T-helper 2 cell (primary cell): ENCODE data around the gene GCA.

Experiments
- DNase-seq, 5 experiments: peaks; one replicate each; pipeline versions ENCODE4 v3.0.0 to v3.0.0-alpha.2; 2012 to 2022

The GCA gene

DNA sequence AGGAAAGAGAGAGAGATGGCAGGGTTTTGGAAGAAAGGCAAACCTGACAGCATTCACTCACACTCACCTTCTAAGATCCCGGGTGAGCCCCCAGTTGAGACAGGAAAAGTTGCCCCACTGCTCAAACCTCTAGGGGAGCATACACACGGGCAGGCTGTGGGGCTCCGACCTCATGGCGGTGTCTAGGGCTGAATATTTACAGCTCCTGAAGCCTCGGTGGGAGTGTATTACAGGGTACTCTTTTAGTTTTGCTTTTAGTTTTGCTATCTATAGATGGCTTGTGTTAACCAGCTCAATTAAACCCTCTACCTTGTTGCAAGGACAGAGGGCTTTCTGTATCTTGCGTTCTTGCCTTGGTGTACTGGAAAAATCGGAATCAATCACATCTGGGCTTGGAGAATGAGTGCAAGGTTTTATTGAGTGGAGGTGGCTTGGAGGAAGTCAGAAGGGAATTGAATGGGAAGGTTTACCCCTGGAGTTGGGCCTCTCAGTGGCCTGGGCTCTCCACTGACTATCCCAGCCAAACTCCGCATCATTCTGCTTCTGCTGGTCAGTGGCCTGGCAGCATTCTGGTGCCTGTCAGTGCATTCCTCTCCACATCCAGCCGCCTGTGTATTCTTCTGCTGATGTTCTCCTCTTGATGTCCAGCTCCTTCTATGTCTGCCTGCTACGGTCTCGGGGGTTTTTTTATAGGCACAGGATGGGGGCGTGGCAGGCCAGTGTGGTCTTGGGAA is 15.3 kb upstream of the GCA start:
- DNase-seq, result no peak

DNA sequence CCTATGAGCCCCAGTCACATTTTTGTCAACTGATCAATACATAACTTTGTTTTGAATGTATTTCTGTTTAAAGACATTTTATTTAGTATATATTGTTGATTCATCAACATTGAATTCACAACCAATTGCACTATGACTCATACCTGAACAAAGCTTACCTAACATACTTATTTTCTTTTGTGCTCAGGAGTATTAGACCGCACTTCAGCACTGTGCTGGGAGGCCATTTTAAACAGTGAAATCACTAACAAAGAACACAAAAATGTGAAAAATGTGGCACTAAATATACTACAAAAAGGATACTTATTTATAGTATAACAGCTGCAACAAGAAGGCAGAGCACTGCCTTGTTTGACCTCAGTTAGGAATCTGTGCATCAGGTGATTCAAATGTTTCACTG is 13.1 kb upstream of the GCA start:
- DNase-seq, result no peak

DNA sequence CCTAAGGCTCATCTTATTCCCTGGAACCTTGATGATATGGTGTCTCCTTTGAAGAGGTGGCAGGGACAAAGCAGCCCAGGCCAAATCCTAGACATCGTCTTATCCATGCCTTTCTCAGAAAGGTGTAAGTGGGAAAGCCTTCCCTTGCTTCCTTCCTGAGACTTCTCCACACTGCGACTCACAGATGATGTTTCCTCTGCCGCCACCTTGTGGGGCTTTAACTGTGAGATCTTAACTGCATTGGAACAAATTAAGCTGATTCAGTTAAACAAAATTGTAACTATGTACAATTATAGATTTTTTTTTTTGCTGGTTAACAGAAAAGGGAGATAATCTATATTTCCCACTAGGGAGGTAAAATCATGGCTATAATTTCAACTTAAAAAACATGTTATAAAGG is 10.0 kb upstream of the GCA start:
- peak in 1 of 5 experiments; percentile 16 for DNase-seq

DNA sequence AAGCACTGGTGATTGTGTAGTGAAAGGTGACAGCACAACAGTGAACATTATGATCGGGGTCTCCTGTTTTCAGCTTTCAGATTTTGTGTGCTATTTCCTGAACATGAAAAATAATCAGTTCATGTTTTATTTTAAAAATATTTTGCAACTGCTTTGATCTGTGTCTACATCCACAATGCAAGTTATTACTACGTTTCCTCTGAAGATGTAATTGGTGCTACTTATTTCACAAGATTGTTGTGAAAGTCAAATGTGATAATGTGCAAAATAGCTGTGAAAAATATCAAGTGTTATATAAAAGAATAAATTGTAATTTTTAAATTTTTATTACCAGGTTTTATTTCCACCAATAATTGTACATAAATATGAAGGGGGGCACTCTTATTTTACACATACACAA is 6.1 kb upstream of the GCA start:
- no peak for DNase-seq

DNA sequence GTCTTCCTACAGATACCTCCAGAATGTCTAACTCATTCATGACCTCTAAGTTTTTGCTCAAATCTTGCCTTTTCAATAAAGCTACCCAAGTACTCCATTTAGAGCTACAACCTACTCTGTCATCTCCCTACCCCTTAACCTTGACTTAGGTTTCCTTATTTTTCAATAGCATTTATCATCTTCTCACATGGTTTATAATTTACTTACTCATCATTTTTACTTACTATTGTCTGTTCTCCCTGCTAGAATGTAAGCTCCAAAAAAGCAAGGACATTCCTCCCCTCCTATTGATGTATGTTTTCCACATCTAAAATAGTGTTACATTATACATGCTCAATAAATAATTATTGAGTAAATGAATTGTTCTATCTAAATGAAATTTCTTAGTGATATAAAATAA is 3.1 kb upstream of the GCA start:
- DNase-seq, result no peak

DNA sequence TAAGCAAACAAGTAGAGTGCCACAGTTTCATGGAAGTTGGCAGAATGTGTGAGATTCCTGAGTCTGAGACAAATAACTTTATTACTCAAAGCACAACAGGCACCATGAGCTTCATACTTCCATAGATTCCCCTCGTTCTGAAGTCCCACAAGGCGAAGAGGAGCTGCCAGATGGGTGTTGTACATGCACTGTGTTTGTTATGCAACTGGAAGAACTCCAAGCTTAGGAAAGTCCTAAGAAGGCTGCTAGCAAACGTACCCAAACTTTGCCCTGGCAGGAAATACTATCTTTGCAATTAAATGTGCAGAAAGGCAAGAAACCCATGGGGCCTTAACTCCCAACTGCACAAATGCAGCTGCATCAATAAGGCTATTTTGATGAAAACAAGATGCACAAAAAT is 1.6 kb upstream of the GCA start:
- no peak for DNase-seq

DNA sequence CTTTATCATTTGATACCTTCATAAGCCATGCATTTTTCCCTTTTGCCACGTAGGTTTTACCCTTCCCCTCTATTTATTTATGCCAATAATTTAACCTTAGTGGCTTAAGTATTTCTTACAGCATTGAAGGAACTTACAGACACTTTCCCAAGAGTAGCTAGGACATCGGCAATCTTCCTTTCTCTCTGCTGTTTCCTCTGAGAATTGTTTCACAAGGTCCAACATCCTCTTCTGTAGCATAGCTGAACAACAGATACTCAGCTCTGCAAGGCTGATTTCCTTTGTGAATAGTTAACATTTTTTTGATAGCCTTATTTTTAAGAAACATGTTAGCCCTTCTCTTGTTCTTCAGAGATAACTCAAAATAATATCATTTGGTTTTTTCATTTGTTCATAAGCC is 1.1 kb upstream of the GCA start:
- DNase-seq, result no peak

DNA sequence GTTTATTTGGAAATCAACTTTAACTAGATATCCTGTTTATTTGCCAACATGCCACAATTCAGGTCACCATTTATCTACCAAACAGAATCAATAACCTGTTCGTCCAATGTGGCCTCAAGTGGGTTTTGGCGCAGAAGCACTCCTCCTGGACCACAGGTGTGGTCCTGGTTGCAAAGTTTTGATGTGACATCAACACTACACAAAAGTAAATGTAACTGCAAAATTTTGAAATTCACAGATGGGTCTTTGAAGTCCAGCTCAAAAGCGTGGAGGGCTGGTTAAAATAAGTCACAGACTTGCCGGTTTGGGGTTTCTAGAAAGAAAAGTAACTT is 474 bp upstream of the GCA start:
- DNase-seq, result no peak

DNA sequence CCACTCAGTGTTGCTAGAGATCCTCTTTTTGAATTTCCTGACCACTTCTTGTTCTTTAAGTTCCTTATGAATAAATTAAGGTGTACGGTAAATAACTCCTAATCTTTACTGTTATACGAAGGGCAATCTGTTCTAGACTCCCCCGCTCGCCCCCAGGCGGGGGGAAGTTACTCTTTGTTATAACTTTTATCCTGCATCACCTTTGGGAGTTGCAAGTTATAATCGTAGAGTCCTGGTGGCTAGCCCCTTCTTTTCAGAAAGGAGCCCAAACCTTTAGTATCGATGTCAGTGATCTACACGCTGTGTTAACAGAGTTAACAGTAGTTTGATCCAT is 652 bp downstream of the GCA start:
- no peak for DNase-seq

DNA sequence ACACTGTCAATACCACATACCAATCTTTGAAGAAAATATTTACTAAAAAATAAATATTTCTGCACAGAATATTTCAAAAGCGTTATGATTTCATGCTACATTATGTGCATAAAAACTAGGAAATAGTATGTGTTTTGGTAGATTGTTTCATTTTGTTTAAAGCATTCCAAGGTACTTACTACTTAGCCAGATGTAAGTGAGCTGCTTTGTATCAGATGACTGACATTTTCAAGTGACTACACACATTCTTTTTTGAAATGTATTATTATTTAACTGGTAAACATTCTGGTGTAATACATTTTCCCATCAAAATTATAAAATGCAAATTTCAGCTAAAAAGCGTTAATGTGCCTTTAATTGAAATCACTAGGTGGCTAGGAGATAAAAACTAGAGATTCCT is 21.5 kb downstream of the GCA start:
- DNase-seq, result no peak

DNA sequence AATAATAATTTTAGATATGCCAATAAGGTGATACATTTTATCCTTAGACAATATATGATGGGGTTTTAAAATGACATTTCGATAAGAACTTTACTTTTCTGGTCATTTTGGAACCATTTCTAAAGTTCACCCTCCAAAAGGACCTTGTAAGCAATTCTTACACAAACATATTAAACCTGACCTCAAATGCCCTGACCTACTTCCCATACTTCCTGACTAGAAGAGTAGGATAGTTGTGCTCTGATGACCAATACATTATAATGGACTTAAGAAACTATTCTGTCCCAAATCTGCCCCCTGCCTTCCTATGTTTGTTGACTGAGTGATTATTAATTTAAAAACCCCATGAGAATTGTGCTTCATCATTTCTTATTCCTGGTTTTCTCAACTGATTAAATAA is 24.6 kb downstream of the GCA start:
- no peak for DNase-seq

DNA sequence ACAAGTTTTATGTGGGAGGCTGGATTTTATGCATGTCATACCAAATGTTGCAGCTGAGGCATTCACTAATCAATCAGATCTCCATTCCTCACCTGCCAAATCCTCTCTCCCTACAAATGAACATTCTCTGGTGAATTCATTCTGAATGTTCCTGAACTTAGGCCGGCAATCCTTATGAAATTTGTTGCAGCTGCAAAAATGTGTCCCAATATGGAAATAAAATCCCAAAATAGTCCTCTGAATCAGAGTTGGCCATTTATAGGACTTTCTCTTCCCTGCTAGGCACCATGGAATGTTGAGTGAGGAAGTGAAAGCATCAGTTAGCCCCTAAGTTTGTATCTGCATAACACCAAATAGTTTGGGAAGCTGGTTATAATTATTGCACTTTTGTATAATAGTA is 25.6 kb downstream of the GCA start:
- no peak for DNase-seq

DNA sequence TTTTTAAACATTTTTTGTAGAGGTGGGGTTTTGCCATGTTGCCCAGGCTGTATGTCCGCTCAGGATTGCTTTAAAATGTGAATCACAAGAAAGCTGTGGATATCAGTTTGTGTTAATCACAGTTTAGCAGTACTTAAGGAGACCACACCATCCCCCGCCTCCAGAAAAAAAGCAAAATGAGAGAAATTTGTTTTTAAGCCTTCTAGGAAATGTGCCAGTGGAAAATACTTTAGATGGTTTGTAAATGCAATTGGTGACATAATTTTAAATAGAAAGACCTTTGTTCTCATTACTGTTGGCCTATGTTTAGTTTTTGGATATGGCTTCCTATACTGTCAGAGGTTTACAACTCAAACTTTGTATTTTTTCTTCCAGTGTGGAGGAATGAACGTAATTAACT is 27.0 kb downstream of the GCA start:
- DNase-seq, result no peak

DNA sequence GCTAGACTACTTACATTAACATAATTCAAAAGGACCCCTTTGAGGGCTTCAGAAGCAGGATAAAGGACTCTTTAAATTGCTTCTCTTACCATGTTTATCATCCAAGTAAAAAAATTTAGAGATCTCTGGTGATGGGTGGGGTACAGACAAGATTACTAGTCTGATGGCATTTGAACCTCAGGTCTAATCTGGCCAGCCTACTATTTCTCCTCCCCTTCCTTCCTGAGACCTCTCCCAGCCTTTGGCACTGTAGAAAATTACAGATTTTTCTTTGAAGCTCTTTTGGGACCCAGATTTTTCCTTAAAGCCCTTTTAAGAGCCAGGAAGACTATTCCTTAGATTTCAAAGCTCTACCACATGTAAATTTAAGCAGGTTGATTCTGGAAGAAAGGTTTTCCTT is 28.9 kb downstream of the GCA start:
- DNase-seq, result no peak

DNA sequence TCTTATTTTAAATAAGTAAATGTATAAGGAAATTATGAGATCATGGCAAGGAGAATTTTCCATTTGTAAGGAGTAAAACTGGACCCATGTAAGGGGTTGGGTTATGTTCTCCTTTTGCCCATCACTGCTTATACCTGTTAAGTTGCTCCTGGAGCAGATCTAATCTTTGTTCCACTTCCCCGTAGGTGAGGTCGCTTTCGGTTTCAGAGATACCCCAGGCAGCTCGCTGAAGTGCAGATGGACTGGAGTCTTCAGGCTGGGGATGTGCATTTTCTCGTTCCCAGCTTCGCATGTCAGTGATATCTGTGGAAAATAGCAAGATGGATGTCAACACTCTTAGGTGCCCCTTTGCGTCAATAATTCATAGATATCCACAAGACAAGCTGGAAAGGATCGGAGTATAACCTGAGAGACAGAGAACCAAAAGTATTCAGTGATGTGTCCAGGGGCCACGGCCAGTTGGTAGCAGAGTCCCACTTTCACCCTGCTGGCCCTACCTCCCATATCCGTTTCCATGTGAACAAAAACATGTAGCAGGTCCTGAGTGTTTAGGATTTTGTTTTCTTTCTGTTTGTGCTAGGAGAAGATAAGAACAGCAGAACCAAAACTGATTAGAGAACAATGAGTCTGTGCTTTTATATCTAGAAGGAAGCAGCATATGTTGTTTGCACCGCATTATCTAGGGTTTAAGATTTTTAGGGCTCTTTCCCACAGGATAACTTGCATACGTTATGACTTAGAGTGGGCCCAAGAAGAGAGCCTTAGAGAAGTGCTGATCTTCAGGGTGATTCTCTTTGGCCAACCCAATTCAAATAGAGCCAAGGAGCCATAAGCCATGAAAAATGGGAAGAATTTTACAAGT is 36.0 kb downstream of the GCA start:
- no peak for DNase-seq

DNA sequence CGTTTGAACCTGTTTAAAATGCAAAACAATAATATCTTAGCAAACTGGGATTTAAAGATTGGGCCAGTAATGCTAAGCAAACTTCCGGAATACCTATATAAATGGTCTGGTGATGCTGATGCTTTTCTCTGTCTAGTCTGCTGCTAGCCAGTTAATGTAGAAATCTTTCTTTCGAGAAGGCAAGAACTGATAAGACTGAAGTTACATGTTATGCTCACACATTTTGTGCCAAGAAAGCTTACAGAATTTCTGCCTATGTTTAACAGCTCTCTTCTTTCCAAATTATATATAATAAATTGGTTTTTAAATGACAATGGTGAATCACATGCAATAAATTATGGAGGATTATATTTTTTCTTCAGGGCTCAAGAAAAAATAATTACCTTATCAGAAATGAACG is 37.9 kb downstream of the GCA start:
- no peak for DNase-seq

DNA sequence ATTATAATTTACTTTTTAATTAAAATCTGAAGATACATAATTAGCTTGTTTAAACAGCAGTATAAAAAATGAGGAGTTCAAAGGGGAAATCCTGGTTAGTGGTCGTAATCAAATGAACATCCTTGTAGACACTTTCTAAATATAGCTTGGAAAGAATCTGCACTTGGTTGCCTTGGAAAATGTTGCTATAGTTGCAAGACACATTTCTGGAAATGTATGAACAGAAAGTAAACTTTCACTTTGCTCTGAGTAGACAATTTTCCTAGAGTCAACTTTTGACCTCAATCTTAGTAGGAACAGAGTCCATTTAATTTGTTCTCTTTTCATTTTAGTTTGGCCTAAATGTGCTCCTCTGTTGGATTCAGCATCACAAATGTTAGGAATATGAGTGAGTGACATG is 38.3 kb downstream of the GCA start:
- no peak for DNase-seq

DNA sequence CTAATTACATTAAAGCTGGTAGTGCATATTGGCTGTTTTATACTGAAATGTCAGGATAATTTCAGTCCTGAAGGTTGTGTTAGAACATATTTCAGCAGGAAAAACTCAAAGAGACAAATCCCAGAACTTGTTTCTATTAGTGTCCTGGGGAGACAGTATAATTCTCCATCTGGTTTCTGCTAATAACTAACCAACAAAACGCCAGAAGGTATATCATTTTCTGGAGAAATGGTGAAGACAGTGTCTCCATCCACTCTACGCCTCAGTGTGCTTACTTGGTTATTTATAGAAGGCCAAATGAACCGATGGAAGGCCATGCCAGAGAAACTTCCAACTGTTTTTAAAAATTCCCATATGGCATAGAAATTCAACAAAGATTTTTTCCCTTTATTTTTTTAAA is 41.6 kb downstream of the GCA start:
- no peak for DNase-seq

DNA sequence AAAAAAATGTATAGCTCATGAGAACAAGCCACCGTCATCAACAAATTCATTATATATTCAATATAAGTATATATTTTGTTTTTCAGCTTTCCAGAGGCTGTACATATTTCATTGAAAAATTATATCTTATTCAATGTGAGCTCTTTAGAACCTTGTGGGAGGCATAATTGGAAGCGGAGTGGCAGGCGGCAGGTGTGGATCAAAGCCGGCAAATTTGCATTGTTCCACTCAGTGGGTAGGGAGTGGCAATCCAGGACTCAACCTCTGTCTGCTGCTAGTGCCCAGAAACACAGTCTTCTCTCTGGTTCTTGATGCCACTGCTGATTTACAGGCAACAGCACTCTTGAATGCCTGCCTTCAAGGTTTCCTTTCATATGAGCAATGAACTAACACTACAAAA is 46.9 kb downstream of the GCA start:
- DNase-seq, result no peak

DNA sequence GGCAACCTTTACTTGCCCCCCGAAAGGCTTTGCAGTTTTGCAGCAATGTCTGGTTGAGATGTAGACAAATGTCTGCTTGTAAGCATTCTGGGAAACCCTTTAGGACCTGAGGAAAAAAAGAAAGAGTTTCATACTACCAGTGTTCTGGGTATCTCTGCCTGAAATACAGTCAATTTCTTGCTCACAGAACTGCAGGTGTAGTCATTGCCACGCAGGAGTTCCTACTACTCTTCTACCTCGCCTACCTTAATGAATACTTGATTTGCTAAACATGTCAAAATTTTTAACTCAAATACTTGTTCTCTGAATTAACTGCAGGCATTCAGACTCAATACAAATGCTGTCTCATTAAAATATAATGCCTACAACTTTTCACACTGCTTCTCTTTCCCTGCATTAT is 56.4 kb downstream of the GCA start:
- no peak for DNase-seq

DNA sequence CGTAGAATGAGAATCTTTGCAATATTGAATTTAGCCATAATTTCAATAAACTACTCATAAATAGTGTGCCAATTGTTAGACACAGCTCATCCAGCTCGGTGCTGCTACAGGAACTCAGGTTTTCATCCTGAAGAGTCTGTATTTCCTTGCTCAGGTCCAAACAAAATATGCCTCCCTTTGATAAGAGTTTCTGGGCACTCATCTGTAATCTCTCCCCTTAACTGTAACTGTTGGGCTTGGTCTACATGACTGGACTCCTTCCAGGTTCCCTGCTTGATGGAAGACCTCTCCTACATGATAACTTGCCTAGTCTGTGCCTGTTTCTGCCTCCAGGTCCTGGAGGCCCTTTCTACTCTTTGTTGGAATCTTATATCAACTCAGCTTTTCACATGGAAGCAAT is 57.9 kb downstream of the GCA start:
- no peak for DNase-seq

DNA sequence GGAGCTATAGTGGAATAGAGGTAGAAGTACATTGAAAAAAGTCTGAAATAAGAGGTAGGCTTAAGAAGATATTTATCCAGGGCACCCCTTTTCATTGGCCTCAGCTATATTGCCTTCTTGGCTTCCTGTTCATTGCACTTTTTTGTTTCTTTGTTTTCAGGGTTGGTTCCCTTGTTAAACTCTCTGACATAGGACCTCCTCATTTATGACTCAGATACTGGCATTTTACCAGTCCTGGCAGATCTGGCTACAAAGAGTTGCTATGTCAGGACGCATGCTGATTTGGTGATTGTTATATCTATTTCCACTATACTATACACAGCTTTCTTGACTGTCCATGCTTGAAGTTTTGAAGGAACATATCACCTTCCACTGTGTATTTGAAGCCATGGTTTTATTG is 60.0 kb downstream of the GCA start:
- DNase-seq, result no peak
